Testis (tissue), 2 donors: ENCODE data around the gene SMIM23.

ENCODE experiments used
- CTCF ChIP-seq, 3 experiments: fragments of 450-650 bp in 2 of 3; fragments of 200-600 bp in 1 of 3; sonication (generic) in 1 of 3; IDR thresholded peaks; one replicate each; pipeline ENCODE4 v1.5.1; 2016 to 2019; ENCODE audit warnings: antibody characterized with exemption in 3 of 3, mild to moderate bottlenecking in 2 of 3, moderate library complexity in 1 of 3
- POLR2A ChIP-seq: fragments of 450-650 bp; IDR thresholded peaks from one replicate; pipeline ENCODE4 v1.6.1; 2017; ENCODE audit warnings: antibody characterized with exemption, mild to moderate bottlenecking, moderate library complexity

- TF ChIP-seq CTCF (IDR thresholded peaks at IDR 0.05) (no peak), POLR2A (no peak)
These were observed 3.2 kb upstream of the SMIM23 start for GRCh38 chr5:171782332-171782966.
